HL-60 (cell line): ENCODE results near the gene MYLIP.

Experiments
- DNase-seq, 2 experiments: peaks; one replicate each; pipeline ENCODE4 v3.0.0-alpha.2; 2010 to 2020; ENCODE audit warnings: low read depth in 1 of 2, low spot score in 1 of 2
- H3K27ac ChIP-seq: fragments of 250-450 bp; sonication (Bioruptor Pico); replicated peaks from 2 replicates; pipeline ENCODE4 v1.5.1; 2020; ENCODE audit warnings: mild to moderate bottlenecking, moderate library complexity
- H3K27me3 ChIP-seq: fragments of 250-450 bp; sonication (Bioruptor Pico); 2 replicates; pipeline ENCODE4 v1.5.1; 2021; ENCODE audit warnings: mild to moderate bottlenecking, moderate library complexity; ENCODE audit not compliant: insufficient read depth, poor library complexity, severe bottlenecking
- H3K4me3 ChIP-seq: replicated peaks from 2 replicates; pipeline ENCODE4 v1.5.1; 2011; ENCODE audit warnings: mild to moderate bottlenecking, control low read depth, low read length; ENCODE audit not compliant: insufficient read depth
- GABPA ChIP-seq: IDR thresholded peaks from 2 replicates; pipeline ENCODE4 v1.6.1; 2012; ENCODE audit warnings: low read depth
- POLR2AphosphoS5 ChIP-seq: IDR thresholded peaks from 2 replicates; pipeline ENCODE4 v1.6.1; 2012; ENCODE audit warnings: low read depth
- SPI1 ChIP-seq: IDR thresholded peaks from 2 replicates; pipeline ENCODE4 v1.6.1; 2012; ENCODE audit warnings: low read depth, mild to moderate bottlenecking, borderline replicate concordance
- TF ChIP-seq, protein P1 (sequence below): IDR thresholded peaks from 2 replicates; pipeline ENCODE4 v1.6.1; 2012; ENCODE audit warnings: low read depth; ENCODE audit not compliant: insufficient replicate concordance
- TF ChIP-seq, protein P2 (sequence below): IDR thresholded peaks from one replicate; pipeline ENCODE4 v1.5.1; 2011; ENCODE audit warnings: low read length, control low read depth, inconsistent platforms; ENCODE audit not compliant: insufficient read depth

Gene MYLIP

DNA sequence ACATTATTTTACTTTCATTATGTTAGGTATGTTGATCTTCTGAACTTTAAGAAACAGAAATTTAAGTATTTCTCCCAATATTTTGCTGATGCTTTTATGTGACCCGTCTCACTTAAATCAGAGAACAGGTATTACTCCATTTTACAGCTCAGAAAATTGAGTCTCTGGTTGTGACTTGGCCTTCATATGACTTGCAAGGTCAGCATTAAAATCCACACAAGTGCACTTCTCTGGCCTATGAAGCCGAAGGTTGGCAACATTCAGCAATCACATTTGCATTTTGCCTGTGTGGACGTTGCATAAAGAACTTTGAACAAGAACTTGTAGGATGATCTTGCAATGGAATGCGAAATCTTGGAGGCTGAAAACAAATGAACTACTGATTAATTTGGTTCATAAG is 10.1 kb upstream of the MYLIP start:
- Histone ChIP-seq H3K27ac (no peak overlapping the region), H3K27me3 (no peaks in the 10 kb centered on the region), H3K4me3 (no peak overlapping the region)
- TF ChIP-seq, protein P1, sequence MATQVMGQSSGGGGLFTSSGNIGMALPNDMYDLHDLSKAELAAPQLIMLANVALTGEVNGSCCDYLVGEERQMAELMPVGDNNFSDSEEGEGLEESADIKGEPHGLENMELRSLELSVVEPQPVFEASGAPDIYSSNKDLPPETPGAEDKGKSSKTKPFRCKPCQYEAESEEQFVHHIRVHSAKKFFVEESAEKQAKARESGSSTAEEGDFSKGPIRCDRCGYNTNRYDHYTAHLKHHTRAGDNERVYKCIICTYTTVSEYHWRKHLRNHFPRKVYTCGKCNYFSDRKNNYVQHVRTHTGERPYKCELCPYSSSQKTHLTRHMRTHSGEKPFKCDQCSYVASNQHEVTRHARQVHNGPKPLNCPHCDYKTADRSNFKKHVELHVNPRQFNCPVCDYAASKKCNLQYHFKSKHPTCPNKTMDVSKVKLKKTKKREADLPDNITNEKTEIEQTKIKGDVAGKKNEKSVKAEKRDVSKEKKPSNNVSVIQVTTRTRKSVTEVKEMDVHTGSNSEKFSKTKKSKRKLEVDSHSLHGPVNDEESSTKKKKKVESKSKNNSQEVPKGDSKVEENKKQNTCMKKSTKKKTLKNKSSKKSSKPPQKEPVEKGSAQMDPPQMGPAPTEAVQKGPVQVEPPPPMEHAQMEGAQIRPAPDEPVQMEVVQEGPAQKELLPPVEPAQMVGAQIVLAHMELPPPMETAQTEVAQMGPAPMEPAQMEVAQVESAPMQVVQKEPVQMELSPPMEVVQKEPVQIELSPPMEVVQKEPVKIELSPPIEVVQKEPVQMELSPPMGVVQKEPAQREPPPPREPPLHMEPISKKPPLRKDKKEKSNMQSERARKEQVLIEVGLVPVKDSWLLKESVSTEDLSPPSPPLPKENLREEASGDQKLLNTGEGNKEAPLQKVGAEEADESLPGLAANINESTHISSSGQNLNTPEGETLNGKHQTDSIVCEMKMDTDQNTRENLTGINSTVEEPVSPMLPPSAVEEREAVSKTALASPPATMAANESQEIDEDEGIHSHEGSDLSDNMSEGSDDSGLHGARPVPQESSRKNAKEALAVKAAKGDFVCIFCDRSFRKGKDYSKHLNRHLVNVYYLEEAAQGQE = no peak
- no peak for TF ChIP-seq GABPA
- TF ChIP-seq, protein P2, sequence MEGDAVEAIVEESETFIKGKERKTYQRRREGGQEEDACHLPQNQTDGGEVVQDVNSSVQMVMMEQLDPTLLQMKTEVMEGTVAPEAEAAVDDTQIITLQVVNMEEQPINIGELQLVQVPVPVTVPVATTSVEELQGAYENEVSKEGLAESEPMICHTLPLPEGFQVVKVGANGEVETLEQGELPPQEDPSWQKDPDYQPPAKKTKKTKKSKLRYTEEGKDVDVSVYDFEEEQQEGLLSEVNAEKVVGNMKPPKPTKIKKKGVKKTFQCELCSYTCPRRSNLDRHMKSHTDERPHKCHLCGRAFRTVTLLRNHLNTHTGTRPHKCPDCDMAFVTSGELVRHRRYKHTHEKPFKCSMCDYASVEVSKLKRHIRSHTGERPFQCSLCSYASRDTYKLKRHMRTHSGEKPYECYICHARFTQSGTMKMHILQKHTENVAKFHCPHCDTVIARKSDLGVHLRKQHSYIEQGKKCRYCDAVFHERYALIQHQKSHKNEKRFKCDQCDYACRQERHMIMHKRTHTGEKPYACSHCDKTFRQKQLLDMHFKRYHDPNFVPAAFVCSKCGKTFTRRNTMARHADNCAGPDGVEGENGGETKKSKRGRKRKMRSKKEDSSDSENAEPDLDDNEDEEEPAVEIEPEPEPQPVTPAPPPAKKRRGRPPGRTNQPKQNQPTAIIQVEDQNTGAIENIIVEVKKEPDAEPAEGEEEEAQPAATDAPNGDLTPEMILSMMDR = no peak
- TF ChIP-seq SPI1 = no peak
- no peak for TF ChIP-seq POLR2AphosphoS5
- no peak for DNase-seq

DNA sequence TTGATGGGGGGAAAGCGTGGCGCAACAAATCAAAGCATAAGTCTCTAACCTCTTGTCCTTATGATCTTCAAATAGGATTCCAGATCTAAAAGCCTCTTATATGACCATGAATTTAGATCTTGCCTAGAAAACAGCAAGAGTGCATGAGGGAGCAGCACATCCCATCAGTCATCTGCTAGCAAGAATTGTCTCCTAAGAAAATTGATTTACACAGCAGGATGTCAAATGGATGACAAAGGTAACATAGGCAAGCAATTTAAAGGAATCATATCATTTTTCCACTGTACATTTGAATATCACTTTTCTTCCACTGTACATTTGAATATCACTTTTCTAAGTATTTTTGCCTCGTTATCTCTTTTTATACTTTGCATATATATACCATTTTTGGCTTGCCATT is 7.5 kb upstream of the MYLIP start:
- DNase-seq = no peak
- no peak overlapping the region for H3K4me3 ChIP-seq
- TF ChIP-seq POLR2AphosphoS5 (no peak), GABPA (no peak), SPI1 (no peak)
- TF ChIP-seq, protein P2 = no peak
- TF ChIP-seq, protein P1 = no peak
- no peaks in the 10 kb centered on the region for H3K27me3 ChIP-seq
- H3K27ac ChIP-seq = no peak overlapping the region

DNA sequence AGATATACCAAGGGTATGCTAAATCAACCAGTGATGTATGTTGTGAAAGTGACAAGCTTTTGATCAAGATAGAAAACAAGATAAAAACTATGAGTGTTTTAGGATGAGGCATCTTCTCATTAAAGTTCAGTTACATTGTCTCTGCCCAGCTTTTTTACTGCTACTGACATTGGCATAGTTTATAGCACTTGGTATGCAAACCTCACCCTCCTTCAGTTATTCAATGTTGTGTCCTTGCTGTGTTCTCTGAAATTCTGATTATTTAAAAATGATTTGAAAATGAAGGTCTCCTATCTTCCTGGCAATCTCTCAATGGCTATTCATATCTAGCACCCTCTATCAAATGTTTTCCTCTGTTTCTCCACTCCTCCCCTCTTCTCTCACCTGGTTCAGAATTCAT is 6.7 kb upstream of the MYLIP start:
- H3K27ac ChIP-seq = no peak overlapping the region
- DNase-seq = no peak
- TF ChIP-seq, protein P2 = no peak
- TF ChIP-seq GABPA (no peak), SPI1 (no peak), POLR2AphosphoS5 (no peak)
- TF ChIP-seq, protein P1 = no peak
- no peak overlapping the region for H3K4me3 ChIP-seq
- no peaks in the 10 kb centered on the region for H3K27me3 ChIP-seq
